ENCODE results near the gene PKP3.

DNA sequence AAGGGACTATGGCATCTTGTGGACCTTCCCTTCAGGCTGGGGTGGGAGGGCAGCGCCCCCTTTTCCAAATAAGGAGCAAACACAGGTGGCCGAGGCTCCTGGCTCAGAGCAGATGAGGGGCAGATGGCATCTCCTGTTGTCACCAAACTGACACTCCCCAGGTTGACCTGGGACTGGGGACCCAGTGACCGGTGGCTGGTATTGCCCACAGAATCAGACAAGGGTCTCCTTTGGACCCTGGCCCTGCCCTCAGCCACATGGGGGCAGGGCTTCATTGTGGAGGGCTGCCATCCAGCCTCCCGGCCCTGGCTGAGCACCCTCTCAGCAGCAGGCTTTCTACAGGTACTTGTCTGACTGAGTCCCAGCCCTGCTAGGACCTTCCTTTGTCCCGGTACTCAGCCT is 21.6 kb downstream of the PKP3 start:
- TF ChIP-seq ZNF12 (CRISPR knock-in tag; IDR thresholded peaks at IDR 0.05) (no peak), POLR2A (conservative IDR thresholded peaks at IDR 0.05) (no peak), SMC3 (conservative IDR thresholded peaks at IDR 0.05; ENCODE audit: insufficient read depth, low read depth, low read length) (no peak), TFE3 (CRISPR knock-in tag; IDR thresholded peaks at IDR 0.05) (no peak), HDAC8 (tag; IDR thresholded peaks at IDR 0.05) (no peak), CHCHD3 (CRISPR knock-in tag; IDR thresholded peaks at IDR 0.05) (no peak), SMAD1 (IDR thresholded peaks at IDR 0.05; ENCODE audit: low read depth, low read length, partially characterized antibody) (no peak), ZNF766 (CRISPR knock-in tag; conservative IDR thresholded peaks at IDR 0.05) (no peak), POLR2AphosphoS5 (IDR thresholded peaks at IDR 0.05; ENCODE audit: control insufficient read depth, insufficient read depth, low read depth, low read length) (no peak), YY1 (IDR thresholded peaks at IDR 0.05; ENCODE audit: borderline replicate concordance in 1 of 3, control insufficient read depth in 1 of 3, extremely low read depth in 1 of 3, insufficient read depth in 3 of 3, insufficient read length in 1 of 3, insufficient replicate concordance in 2 of 3, low read depth in 1 of 3, low read length in 2 of 3) (no peak)
- TF ChIP-seq, protein P1, sequence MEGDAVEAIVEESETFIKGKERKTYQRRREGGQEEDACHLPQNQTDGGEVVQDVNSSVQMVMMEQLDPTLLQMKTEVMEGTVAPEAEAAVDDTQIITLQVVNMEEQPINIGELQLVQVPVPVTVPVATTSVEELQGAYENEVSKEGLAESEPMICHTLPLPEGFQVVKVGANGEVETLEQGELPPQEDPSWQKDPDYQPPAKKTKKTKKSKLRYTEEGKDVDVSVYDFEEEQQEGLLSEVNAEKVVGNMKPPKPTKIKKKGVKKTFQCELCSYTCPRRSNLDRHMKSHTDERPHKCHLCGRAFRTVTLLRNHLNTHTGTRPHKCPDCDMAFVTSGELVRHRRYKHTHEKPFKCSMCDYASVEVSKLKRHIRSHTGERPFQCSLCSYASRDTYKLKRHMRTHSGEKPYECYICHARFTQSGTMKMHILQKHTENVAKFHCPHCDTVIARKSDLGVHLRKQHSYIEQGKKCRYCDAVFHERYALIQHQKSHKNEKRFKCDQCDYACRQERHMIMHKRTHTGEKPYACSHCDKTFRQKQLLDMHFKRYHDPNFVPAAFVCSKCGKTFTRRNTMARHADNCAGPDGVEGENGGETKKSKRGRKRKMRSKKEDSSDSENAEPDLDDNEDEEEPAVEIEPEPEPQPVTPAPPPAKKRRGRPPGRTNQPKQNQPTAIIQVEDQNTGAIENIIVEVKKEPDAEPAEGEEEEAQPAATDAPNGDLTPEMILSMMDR (IDR thresholded peaks at IDR 0.05 in 2 of 3, conservative IDR thresholded peaks at IDR 0.05 in 1 of 3; ENCODE audit: insufficient read depth in 2 of 3, low read depth in 1 of 3, low read length in 3 of 3) = no peak

Data from K562 (cell line).